ENCODE measurements around the gene UGT1A5. TPM values are rescaled to one million over a fixed set of nuclear protein-coding genes. Genes with fewer than 3 reads are reported as not detected.

The UGT1A5 gene
- total RNA-seq, 1 donor from 2014 or later, result not detected

- peak; percentile 86 for ATAC-seq
Measured at GRCh38 chr2:233705911-233706506, 6.7 kb upstream of the UGT1A5 start.

DNA sequence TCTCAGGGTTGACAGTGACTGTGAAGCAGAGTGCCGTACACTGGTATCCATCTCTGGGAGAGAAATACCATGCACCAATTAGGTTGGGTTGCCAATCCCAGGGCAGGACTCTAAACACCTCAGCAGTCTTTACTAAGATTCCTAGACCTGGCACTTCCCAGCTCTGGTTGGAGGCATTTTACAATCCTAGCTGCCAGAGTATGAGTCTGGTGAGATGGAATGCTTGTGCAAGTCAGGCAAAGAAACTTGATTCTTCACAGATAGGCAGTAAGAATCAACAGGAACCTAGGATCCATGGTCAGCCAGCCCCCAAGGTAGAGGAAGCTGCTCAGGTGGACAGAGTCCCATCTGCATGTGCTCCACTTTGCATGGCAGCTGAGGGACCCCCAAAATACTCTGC is 6.0 kb upstream of the UGT1A5 start:
- Histone ChIP-seq H3K36me3 (no peaks in the 10 kb centered on the region), H3K4me3 (no peak overlapping the region), H3K4me1 (no peaks in the 10 kb centered on the region), H3K27me3 (no peaks in the 10 kb centered on the region), H3K27ac (no peak overlapping the region), H3K9me3 (no peaks in the 10 kb centered on the region)
- intact Hi-C loops (cut with DNase I), result no loop called here
- TF ChIP-seq CTCF (IDR thresholded peaks at IDR 0.05), result no peak
- DNase-seq, result no peak
- peak; percentile 13 for ATAC-seq

More at GRCh38 chr2:233705911-233706506, 6.7 kb upstream of the UGT1A5 start:
- H3K27me3 ChIP-seq, result no peaks in the 10 kb centered on the region
- H3K4me1 ChIP-seq, result no peaks in the 10 kb centered on the region
- intact Hi-C loops (cut with DNase I), result no loop called here
- DNase-seq, result peak; percentile 72
- no peak overlapping the region for H3K27ac ChIP-seq
- no peaks in the 10 kb centered on the region for H3K36me3 ChIP-seq
- TF ChIP-seq CTCF (IDR thresholded peaks at IDR 0.05), result no peak
- no peaks in the 10 kb centered on the region for H3K9me3 ChIP-seq
- no peak overlapping the region for H3K4me3 ChIP-seq

- Histone ChIP-seq H3K9me3 (no peaks in the 10 kb centered on the region), H3K36me3 (no peaks in the 10 kb centered on the region), H3K27ac (no peak overlapping the region), H3K27me3 (no peaks in the 10 kb centered on the region), H3K4me1 (no peaks in the 10 kb centered on the region), H3K4me3 (no peak overlapping the region)
- intact Hi-C loops (cut with DNase I), result no loop called here
- no peak for DNase-seq
- no peak for ATAC-seq
- no peak for TF ChIP-seq CTCF (IDR thresholded peaks at IDR 0.05)
Measured at GRCh38 chr2:233707940-233708644, 4.6 kb upstream of the UGT1A5 start.

DNA sequence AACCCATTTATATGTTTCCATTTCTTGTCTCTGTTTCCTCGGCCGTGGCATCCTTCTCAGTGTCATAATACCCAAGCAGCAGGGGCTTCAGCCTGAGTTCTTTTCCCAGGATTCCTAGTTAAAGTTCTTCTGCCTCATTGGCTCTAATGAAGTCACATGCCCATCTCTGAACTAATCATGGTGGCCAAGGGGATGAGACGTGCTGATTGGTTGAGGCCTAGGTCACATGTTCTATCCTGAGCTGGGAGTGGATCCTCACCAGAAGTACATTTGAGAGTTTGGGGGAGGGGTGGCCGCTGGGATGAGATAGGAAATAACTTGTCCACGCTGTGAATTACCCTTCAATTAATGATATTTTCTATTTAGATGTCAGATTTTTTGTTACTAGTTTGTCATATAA is 3.8 kb upstream of the UGT1A5 start:
- intact Hi-C loops (cut with DNase I), result no loop called here
- Histone ChIP-seq H3K9me3 (no peaks in the 10 kb centered on the region), H3K36me3 (no peaks in the 10 kb centered on the region), H3K27me3 (no peaks in the 10 kb centered on the region), H3K4me3 (no peak overlapping the region), H3K4me1 (no peaks in the 10 kb centered on the region), H3K27ac (no peak overlapping the region)
- ATAC-seq (no peak), DNase-seq (no peak)
- TF ChIP-seq CTCF (IDR thresholded peaks at IDR 0.05), result no peak

- Histone ChIP-seq H3K4me1 (no peaks in the 10 kb centered on the region), H3K36me3 (no peaks in the 10 kb centered on the region), H3K4me3 (no peak overlapping the region), H3K27ac (no peak overlapping the region), H3K27me3 (no peaks in the 10 kb centered on the region), H3K9me3 (no peaks in the 10 kb centered on the region)
- intact Hi-C loops (cut with DNase I), result no loop called here
- peak; percentile 83 for TF ChIP-seq CTCF (IDR thresholded peaks at IDR 0.05)
- DNase-seq (peak; percentile 92), ATAC-seq (peak; percentile 95)
Measured at GRCh38 chr2:233711312-233712008, 1.2 kb upstream of the UGT1A5 start.

All from upper lobe of right lung (tissue), 1 donor.